Peyer's patch (tissue), 4 donors: ENCODE data around the gene BRAF.

Source experiments
- POLR2A ChIP-seq, 2 donors: fragments of 450-650 bp; IDR thresholded peaks; one replicate each; pipeline ENCODE4 v1.5.1; 2017; ENCODE audit warnings: antibody characterized with exemption in 2 of 2, mild to moderate bottlenecking in 2 of 2, moderate library complexity in 2 of 2
- TF ChIP-seq, protein P1 (sequence below), 6 experiments: fragments of 450-650 bp in 4 of 6; fragments of 200-600 bp in 2 of 6; sonication (generic) in 1 of 6; IDR thresholded peaks; one replicate each; pipeline ENCODE4 v1.5.1; 2017 to 2019; ENCODE audit warnings: antibody characterized with exemption in 6 of 6, mild to moderate bottlenecking in 3 of 6, moderate library complexity in 1 of 6

DNA sequence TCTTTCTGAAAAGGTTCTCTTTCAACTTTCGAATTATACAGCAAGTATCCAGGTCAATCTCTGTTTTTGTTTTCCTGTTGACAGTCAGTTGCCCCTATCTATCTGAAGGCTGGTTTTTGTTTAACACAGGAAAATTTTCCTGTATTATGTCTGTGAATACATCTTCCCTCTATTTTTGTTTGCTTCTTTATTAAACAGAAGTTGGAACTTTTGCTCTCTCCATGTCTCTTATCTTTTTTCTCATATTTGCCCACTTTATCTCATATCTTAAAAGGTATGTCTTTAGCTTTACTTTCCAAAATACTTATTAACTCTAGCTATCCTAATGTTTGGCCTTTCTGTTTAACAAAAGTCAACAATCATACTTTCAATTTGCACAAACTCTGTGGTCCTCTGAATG, 95.0 kb downstream of the BRAF start:
- TF ChIP-seq, protein P1, sequence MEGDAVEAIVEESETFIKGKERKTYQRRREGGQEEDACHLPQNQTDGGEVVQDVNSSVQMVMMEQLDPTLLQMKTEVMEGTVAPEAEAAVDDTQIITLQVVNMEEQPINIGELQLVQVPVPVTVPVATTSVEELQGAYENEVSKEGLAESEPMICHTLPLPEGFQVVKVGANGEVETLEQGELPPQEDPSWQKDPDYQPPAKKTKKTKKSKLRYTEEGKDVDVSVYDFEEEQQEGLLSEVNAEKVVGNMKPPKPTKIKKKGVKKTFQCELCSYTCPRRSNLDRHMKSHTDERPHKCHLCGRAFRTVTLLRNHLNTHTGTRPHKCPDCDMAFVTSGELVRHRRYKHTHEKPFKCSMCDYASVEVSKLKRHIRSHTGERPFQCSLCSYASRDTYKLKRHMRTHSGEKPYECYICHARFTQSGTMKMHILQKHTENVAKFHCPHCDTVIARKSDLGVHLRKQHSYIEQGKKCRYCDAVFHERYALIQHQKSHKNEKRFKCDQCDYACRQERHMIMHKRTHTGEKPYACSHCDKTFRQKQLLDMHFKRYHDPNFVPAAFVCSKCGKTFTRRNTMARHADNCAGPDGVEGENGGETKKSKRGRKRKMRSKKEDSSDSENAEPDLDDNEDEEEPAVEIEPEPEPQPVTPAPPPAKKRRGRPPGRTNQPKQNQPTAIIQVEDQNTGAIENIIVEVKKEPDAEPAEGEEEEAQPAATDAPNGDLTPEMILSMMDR (IDR thresholded peaks at IDR 0.05): no peak
- no peak for TF ChIP-seq POLR2A (IDR thresholded peaks at IDR 0.05)
